Endothelial cell of umbilical vein (primary cell): ENCODE data around the gene LHFPL5. TPM values are rescaled to one million over a fixed set of nuclear protein-coding genes. Genes with fewer than 3 reads are reported as not detected.
A peak's percentile ranks its signal among the peaks of the same experiment; 100 is the strongest.

Experiments
- BruUV-seq: library from RNA; stranded (reverse); fragments of 400-500 nt; replicated peaks from 2 replicates; lab custom pipeline; 2021; lab: Mats Ljungman, UMichigan
- CTCF ChIA-PET: fragments of 300-600, 350-600 bp; sonication (Branson Sonifier 250); formaldehyde crosslinking; loops from one replicate; lab custom pipeline; 2021; ENCODE audit warnings: antibody characterized with exemption, inconsistent platforms; lab: Charles Lee
- POLR2A ChIA-PET: fragments of 300-600, 350-600 bp; sonication (Branson Sonifier 250); formaldehyde crosslinking; loops from one replicate; lab custom pipeline; 2021; ENCODE audit warnings: antibody characterized with exemption, inconsistent platforms; lab: Charles Lee
- DNase-seq: peaks from one replicate; pipeline ENCODE4 v3.0.0-alpha.2; 2011; ENCODE audit warnings: low read depth, low spot score
- FAIRE-seq: peaks from 2 replicates; lab custom pipeline; 2011; peaks lifted over from hg19 to GRCh38; lab: Jason Lieb, UNC
- H2AFZ ChIP-seq: 2 replicates; pipeline ENCODE4 v1.6.0; 2012; ENCODE audit warnings: low read depth, low read length, control low read depth, inconsistent platforms
- H3K27ac ChIP-seq: 2 replicates; pipeline ENCODE4 v1.5.1; 2011; ENCODE audit warnings: low read depth, mild to moderate bottlenecking, control low read depth, low read length, moderate library complexity; ENCODE audit not compliant: insufficient read depth
- H3K27me3 ChIP-seq, 2 experiments: 2 replicates each; pipeline versions ENCODE4 v1.6.0 to v1.6.1; 2011; ENCODE audit warnings: low read length in 2 of 2, mixed read lengths in 1 of 2; ENCODE audit not compliant: control insufficient read depth in 2 of 2, insufficient read depth in 2 of 2
- H3K36me3 ChIP-seq, 2 experiments: 2 replicates in 1 of 2; 3 replicates in 1 of 2; pipeline ENCODE4 v1.5.1; 2011; ENCODE audit warnings: low read length in 2 of 2, mild to moderate bottlenecking in 1 of 2, moderate library complexity in 1 of 2; ENCODE audit not compliant: control insufficient read depth in 2 of 2, insufficient read depth in 2 of 2; ENCODE audit errors: extremely low read depth in 1 of 2
- H3K4me1 ChIP-seq: 3 replicates; pipeline ENCODE4 v1.5.1; 2011; ENCODE audit warnings: mild to moderate bottlenecking, low read length; ENCODE audit not compliant: control insufficient read depth, insufficient read depth; ENCODE audit errors: extremely low read depth
- H3K4me2 ChIP-seq: 2 replicates; pipeline ENCODE4 v1.6.1; 2011; ENCODE audit warnings: low read length, control low read depth, mixed read lengths; ENCODE audit not compliant: insufficient read depth
- H3K4me3 ChIP-seq, 3 experiments: fragments of 200-600 bp in 1 of 3; sonication (generic), shearing (Covaris generic) in 1 of 3; replicated peaks in 1 of 3; 2 replicates each; pipeline ENCODE4 v1.5.1; 2011 to 2016; ENCODE audit warnings: control low read depth in 3 of 3, low read length in 3 of 3, mild to moderate bottlenecking in 2 of 3, inconsistent platforms in 1 of 3, low read depth in 1 of 3, moderate library complexity in 1 of 3; ENCODE audit not compliant: insufficient read depth in 1 of 3
- H3K79me2 ChIP-seq: 2 replicates; pipeline ENCODE4 v1.6.0; 2012; ENCODE audit warnings: low read length, inconsistent platforms; ENCODE audit not compliant: control insufficient read depth, insufficient read depth
- H3K9ac ChIP-seq: replicated peaks from 2 replicates; pipeline ENCODE3; 2011; ENCODE audit warnings: low read length, control low read depth; ENCODE audit not compliant: insufficient read depth; ENCODE audit errors: extremely low read depth
- H3K9me1 ChIP-seq: replicated peaks from 3 replicates; pipeline ENCODE4 v1.6.0; 2011; ENCODE audit warnings: mild to moderate bottlenecking, low read length; ENCODE audit not compliant: control insufficient read depth, insufficient read depth; ENCODE audit errors: extremely low read depth
- H3K9me3 ChIP-seq: replicated peaks from 2 replicates; pipeline ENCODE4 v1.5.1; 2012; ENCODE audit warnings: low read length, inconsistent platforms; ENCODE audit not compliant: control insufficient read depth, insufficient read depth
- H4K20me1 ChIP-seq: replicated peaks from 2 replicates; pipeline ENCODE3; 2011; ENCODE audit warnings: mild to moderate bottlenecking, low read length; ENCODE audit not compliant: control insufficient read depth, insufficient read depth; ENCODE audit errors: extremely low read depth
- EZH2 ChIP-seq: IDR thresholded peaks from 2 replicates; pipeline ENCODE4 v1.6.1; 2012; ENCODE audit warnings: borderline replicate concordance, low read depth, mild to moderate bottlenecking, moderate library complexity, low read length, inconsistent platforms; ENCODE audit not compliant: severe bottlenecking
- FOS ChIP-seq: IDR thresholded peaks from 2 replicates; pipeline ENCODE4 v1.6.1; 2011; ENCODE audit warnings: mild to moderate bottlenecking, low read length, moderate library complexity, borderline replicate concordance; ENCODE audit not compliant: insufficient read depth
- GATA2 ChIP-seq: IDR thresholded peaks from 2 replicates; pipeline ENCODE4 v1.7.0; 2011; ENCODE audit warnings: low read depth, mild to moderate bottlenecking, moderate library complexity, mixed read lengths, low read length; ENCODE audit not compliant: insufficient read length, insufficient read depth
- JUN ChIP-seq: IDR thresholded peaks from 2 replicates; pipeline ENCODE4 v1.6.1; 2011; ENCODE audit warnings: borderline replicate concordance, low read depth; ENCODE audit not compliant: insufficient read length, insufficient read depth
- MYC ChIP-seq: IDR thresholded peaks from one replicate; pipeline ENCODE4 v1.6.1; 2011; ENCODE audit warnings: mild to moderate bottlenecking, low read depth, low read length
- POLR2A ChIP-seq: IDR thresholded peaks from 2 replicates; pipeline ENCODE4 v1.6.1; 2012; ENCODE audit warnings: low read depth, mild to moderate bottlenecking, control low read depth, low read length
- POLR2AphosphoS5 ChIP-seq: IDR thresholded peaks from 2 replicates; pipeline ENCODE4 v1.6.1; 2012; ENCODE audit warnings: low read depth, mild to moderate bottlenecking, control low read depth, low read length, moderate library complexity; ENCODE audit not compliant: insufficient read depth
- dilution Hi-C: fragments of 300-500 bp; cut with MboI; formaldehyde crosslinking; loops from one replicate; pipeline ENCODE4 v1.15.0; 2019; ENCODE audit warnings: low sequenced_read_pairs; ENCODE audit not compliant: extremely low pct_ligation_motif_present
- intact Hi-C: fragments of 100-400 bp; cut with micrococcal nuclease; formaldehyde crosslinking; loops from one replicate; pipeline ENCODE4 v1.10.0; 2022
- polyA plus RNA-seq, 4 experiments: library from polyadenylated mRNA; depleted of rRNA in 3 of 4; stranded (reverse) in 3 of 4; unstranded in 1 of 4; fragments of >200 nt; gene quantifications; 2 replicates each; pipeline versions ENCODE4 v1.2.1 to v1.2.3, GENCODE V29; 2011 to 2012; ENCODE audit warnings: missing spikeins in 1 of 4
- total RNA-seq: library from RNA; stranded (reverse); gene quantifications from 2 replicates; pipeline ENCODE4 v1.2.3, GENCODE V29; 2021
- TF ChIP-seq, protein P1 (sequence below): IDR thresholded peaks from 2 replicates; pipeline ENCODE4 v1.6.1; 2011; ENCODE audit not compliant: insufficient read depth, insufficient read length
- TF ChIP-seq, protein P2 (sequence below), 2 donors: IDR thresholded peaks; 1 replicate in 1 of 2; 2 replicates in 1 of 2; pipeline ENCODE4 v1.5.1; 2011; ENCODE audit warnings: low read length in 2 of 2, mild to moderate bottlenecking in 2 of 2, moderate library complexity in 2 of 2, control low read depth in 1 of 2, inconsistent platforms in 1 of 2, low read depth in 1 of 2; ENCODE audit not compliant: insufficient read depth in 1 of 2; ENCODE audit errors: extremely low read depth in 1 of 2

Gene LHFPL5
- total and polyA plus RNA-seq, 2 donors (not counting 3 experiments of a cell fraction or from before 2014, with no cell fraction given), result not detected

DNA sequence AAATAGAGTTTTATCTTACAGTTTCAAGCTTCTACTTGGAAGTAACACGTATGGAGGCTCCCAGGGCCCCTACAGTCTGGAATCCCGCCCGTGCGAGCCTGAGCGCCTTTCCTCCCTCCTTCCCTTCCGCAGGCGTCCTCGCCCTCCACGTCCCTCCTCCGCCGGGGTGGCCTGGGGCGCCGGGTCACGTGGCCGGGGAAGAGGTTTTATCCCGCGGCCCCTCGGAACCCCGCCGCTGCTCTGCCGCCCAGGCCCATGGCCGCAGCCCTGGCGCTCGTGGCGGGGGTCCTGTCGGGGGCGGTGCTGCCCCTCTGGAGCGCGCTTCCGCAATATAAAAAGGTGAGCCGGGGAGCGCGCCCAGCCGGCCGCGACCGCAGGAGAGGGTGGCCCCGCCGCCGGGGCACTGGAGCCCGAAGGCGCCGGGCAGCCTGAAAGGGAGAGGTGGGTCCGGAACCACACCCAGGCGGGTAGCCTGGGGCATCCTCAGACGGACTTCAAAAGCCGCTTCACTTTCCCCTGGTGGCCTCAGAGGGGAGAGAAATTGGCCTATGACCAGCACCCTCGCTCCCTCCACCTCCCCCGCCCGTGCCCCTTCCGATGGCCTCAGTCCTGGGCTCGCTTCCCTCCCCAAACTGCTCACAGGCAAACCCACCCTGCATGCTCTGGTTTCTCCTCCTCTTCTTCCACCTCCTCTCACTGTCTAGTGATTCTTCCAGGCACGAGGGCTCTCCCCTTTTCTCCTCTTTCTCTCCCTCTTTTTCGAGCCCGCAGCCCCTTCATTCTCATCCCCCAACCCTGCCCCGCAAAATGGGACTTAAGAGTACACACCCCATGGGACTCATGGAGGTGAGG, 28.6 kb upstream of the LHFPL5 start, which contains the start of gene CLPSL2:
Gene CLPSL2 (plus strand): TSS at position 235 of the 852 bp plus-strand sequence. CDS start 21 bp downstream, at position 256.
- FAIRE-seq, result no peak
- Histone ChIP-seq H3K4me3 (peak within 1 kb of the TSS in 2 of 3 experiments; percentile 44 to 47), H3K79me2 (no peaks in the 10 kb centered on the region), H3K9me1 (no peaks in the 10 kb centered on the region), H3K27ac (no peak within 1 kb of the TSS), H3K9me3 (no peaks in the 10 kb centered on the region), H3K4me1 (peaks cover 3% of the 10 kb centered on the region), H3K9ac (no peak within 1 kb of the TSS), H3K27me3 (peaks cover 0 to 6% of the 10 kb centered on the region in 2 experiments), H3K4me2 (peak within 1 kb of the TSS; percentile 73), H4K20me1 (no peaks in the 10 kb centered on the region), H2AFZ (peak within 1 kb of the TSS; percentile 70), H3K36me3 (no peaks in the 10 kb centered on the region)
- ChIA-PET POLR2A (no interaction called here), CTCF (no interaction called here)
- intact Hi-C loops (no loop called here), dilution Hi-C loops (no loop called here)
- no TSS peak for BruUV-seq
- TF ChIP-seq, protein P1, sequence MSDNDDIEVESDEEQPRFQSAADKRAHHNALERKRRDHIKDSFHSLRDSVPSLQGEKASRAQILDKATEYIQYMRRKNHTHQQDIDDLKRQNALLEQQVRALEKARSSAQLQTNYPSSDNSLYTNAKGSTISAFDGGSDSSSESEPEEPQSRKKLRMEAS, result no peak
- TF ChIP-seq, protein P2, sequence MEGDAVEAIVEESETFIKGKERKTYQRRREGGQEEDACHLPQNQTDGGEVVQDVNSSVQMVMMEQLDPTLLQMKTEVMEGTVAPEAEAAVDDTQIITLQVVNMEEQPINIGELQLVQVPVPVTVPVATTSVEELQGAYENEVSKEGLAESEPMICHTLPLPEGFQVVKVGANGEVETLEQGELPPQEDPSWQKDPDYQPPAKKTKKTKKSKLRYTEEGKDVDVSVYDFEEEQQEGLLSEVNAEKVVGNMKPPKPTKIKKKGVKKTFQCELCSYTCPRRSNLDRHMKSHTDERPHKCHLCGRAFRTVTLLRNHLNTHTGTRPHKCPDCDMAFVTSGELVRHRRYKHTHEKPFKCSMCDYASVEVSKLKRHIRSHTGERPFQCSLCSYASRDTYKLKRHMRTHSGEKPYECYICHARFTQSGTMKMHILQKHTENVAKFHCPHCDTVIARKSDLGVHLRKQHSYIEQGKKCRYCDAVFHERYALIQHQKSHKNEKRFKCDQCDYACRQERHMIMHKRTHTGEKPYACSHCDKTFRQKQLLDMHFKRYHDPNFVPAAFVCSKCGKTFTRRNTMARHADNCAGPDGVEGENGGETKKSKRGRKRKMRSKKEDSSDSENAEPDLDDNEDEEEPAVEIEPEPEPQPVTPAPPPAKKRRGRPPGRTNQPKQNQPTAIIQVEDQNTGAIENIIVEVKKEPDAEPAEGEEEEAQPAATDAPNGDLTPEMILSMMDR (IDR thresholded peaks at IDR 0.05; ENCODE audit: extremely low read depth in 1 of 2, insufficient read depth in 1 of 2, low read depth in 1 of 2, low read length in 2 of 2), result no peak
- TF ChIP-seq GATA2 (no peak), JUN (no peak), POLR2AphosphoS5 (no peak), MYC (no peak), FOS (no peak), EZH2 (no peak), POLR2A (no peak)
- no peak for DNase-seq
